ES-I3 (cell line): Measurements from ENCODE around the gene LDB2.
"Not testable (repeated sequence)": the region's sequence is repeated elsewhere in the genome, so short reads cannot be mapped to it uniquely, and the experiment has no call there.

ENCODE experiments used
- H3K36me3 ChIP-seq: 2 replicates; pipeline ENCODE4 v1.6.1; 2013; ENCODE audit warnings: mild to moderate bottlenecking, low read length, control low read depth, moderate library complexity; ENCODE audit not compliant: insufficient read depth
- H3K4me1 ChIP-seq: 2 replicates; pipeline ENCODE4 v1.6.1; 2013; ENCODE audit warnings: mild to moderate bottlenecking, control low read depth, low read length; ENCODE audit not compliant: insufficient read depth
- H3K9ac ChIP-seq: 2 replicates; pipeline ENCODE4 v1.6.1; 2013; ENCODE audit warnings: low read depth, mild to moderate bottlenecking, low read length, moderate library complexity
- H3K9me3 ChIP-seq: 2 replicates; pipeline ENCODE4 v1.6.1; 2013; ENCODE audit warnings: mild to moderate bottlenecking, low read length, moderate library complexity; ENCODE audit not compliant: control insufficient read depth, insufficient read depth

The LDB2 gene

GRCh38 chr4:16642897-16643296 lies 255.5 kb downstream of the LDB2 start:
- no peaks in the 10 kb centered on the region for H3K9me3 ChIP-seq
- H3K4me1 ChIP-seq: no peaks in the 10 kb centered on the region
- H3K36me3 ChIP-seq: no peaks in the 10 kb centered on the region
- no peak overlapping the region for H3K9ac ChIP-seq

- H3K9ac ChIP-seq: no peak overlapping the region
- H3K36me3 ChIP-seq: no peaks in the 10 kb centered on the region
- H3K9me3 ChIP-seq: no peaks in the 10 kb centered on the region
- H3K4me1 ChIP-seq: no peaks in the 10 kb centered on the region
Measured at GRCh38 chr4:16641971-16642370, 256.5 kb downstream of the LDB2 start.

- Histone ChIP-seq H3K9me3 (no peaks in the 10 kb centered on the region), H3K9ac (no peak overlapping the region), H3K4me1 (no peaks in the 10 kb centered on the region), H3K36me3 (no peaks in the 10 kb centered on the region)
Measured at GRCh38 chr4:16636912-16637630, 261.4 kb downstream of the LDB2 start.

- Histone ChIP-seq H3K9ac (no peak overlapping the region), H3K4me1 (no peaks in the 10 kb centered on the region), H3K9me3 (no peaks in the 10 kb centered on the region), H3K36me3 (no peaks in the 10 kb centered on the region)
Measured at GRCh38 chr4:16636304-16636703, 262.1 kb downstream of the LDB2 start.

GRCh38 chr4:16629274-16629673 lies 269.2 kb downstream of the LDB2 start:
- H3K9ac ChIP-seq, H3K9me3 ChIP-seq, H3K36me3 ChIP-seq, H3K4me1 ChIP-seq: not testable (repeated sequence)

GRCh38 chr4:16628835-16629234 lies 269.6 kb downstream of the LDB2 start:
- not testable (repeated sequence) for H3K9ac ChIP-seq, H3K9me3 ChIP-seq, H3K36me3 ChIP-seq

GRCh38 chr4:16627999-16628398 lies 270.4 kb downstream of the LDB2 start:
- H3K9me3 ChIP-seq: no peaks in the 10 kb centered on the region; the same call in 1 of the 2 replicates
- H3K4me1 ChIP-seq: no peaks in the 10 kb centered on the region
- H3K9ac ChIP-seq: no peak overlapping the region
- no peaks in the 10 kb centered on the region for H3K36me3 ChIP-seq

More at GRCh38 chr4:16628835-16629234, 269.6 kb downstream of the LDB2 start:
- not testable (repeated sequence) for H3K4me1 ChIP-seq

- no peaks in the 10 kb centered on the region for H3K4me1 ChIP-seq
- H3K9ac ChIP-seq: no peak overlapping the region
Measured at GRCh38 chr4:16626945-16627344, 271.5 kb downstream of the LDB2 start.

GRCh38 chr4:16622826-16623225 lies 275.6 kb downstream of the LDB2 start:
- H3K36me3 ChIP-seq: no peaks in the 10 kb centered on the region; the same call in 1 of the 2 replicates
- H3K9ac ChIP-seq: no peak overlapping the region
- no peaks in the 10 kb centered on the region; the same call in 1 of the 2 replicates for H3K9me3 ChIP-seq
- H3K4me1 ChIP-seq: peaks cover 7% of the 10 kb centered on the region; the same call in 1 of the 2 replicates

More at GRCh38 chr4:16626945-16627344, 271.5 kb downstream of the LDB2 start:
- Histone ChIP-seq H3K9me3 (no peaks in the 10 kb centered on the region; the same call in 1 of the 2 replicates), H3K36me3 (no peaks in the 10 kb centered on the region)

- Histone ChIP-seq H3K9me3 (no peaks in the 10 kb centered on the region), H3K36me3 (no peaks in the 10 kb centered on the region; the same call in 1 of the 2 replicates), H3K9ac (no peak overlapping the region)
Measured at GRCh38 chr4:16617435-16617834, 281.0 kb downstream of the LDB2 start.

GRCh38 chr4:16617011-16617410 lies 281.4 kb downstream of the LDB2 start:
- peaks cover 7% of the 10 kb centered on the region; the same call in 1 of the 2 replicates for H3K4me1 ChIP-seq
- no peak overlapping the region for H3K9ac ChIP-seq
- H3K9me3 ChIP-seq: no peaks in the 10 kb centered on the region
- H3K36me3 ChIP-seq: no peaks in the 10 kb centered on the region; the same call in 1 of the 2 replicates

More at GRCh38 chr4:16617435-16617834, 281.0 kb downstream of the LDB2 start:
- peaks cover 7% of the 10 kb centered on the region; the same call in 1 of the 2 replicates for H3K4me1 ChIP-seq

GRCh38 chr4:16609170-16609758 lies 289.2 kb downstream of the LDB2 start:
- H3K9me3 ChIP-seq: no peaks in the 10 kb centered on the region; the same call in 1 of the 2 replicates
- H3K36me3 ChIP-seq: no peaks in the 10 kb centered on the region
- H3K9ac ChIP-seq: no peak overlapping the region
- H3K4me1 ChIP-seq: peaks cover 26% of the 10 kb centered on the region

GRCh38 chr4:16608611-16609125 lies 289.8 kb downstream of the LDB2 start:
- peaks cover 26% of the 10 kb centered on the region for H3K4me1 ChIP-seq
- H3K9me3 ChIP-seq: no peaks in the 10 kb centered on the region; the same call in 1 of the 2 replicates
- H3K9ac ChIP-seq: no peak overlapping the region
- no peaks in the 10 kb centered on the region for H3K36me3 ChIP-seq

- no peaks in the 10 kb centered on the region for H3K36me3 ChIP-seq
- H3K4me1 ChIP-seq: peaks cover 26% of the 10 kb centered on the region
- no peaks in the 10 kb centered on the region; the same call in 1 of the 2 replicates for H3K9me3 ChIP-seq
- H3K9ac ChIP-seq: no peak overlapping the region
Measured at GRCh38 chr4:16608123-16608522, 290.3 kb downstream of the LDB2 start.
